ENCODE results near the gene MCUB. TPM values are rescaled to one million over a fixed set of nuclear protein-coding genes. Genes with fewer than 3 reads are reported as not detected.

MCUB gene
- total and polyA plus RNA-seq, 2 of the 13 experiments (the other 11 are each of a cell fraction or from before 2014, with no cell fraction given), result 0.95 to 2.2 TPM

GRCh38 chr4:109562457-109563239 is 2.6 kb downstream of the MCUB start:
- TF ChIP-seq PCBP2 (optimal IDR thresholded peaks at IDR 0.05; ENCODE audit: low read depth, low read length, poor library complexity, severe bottlenecking) (no peak), REL (CRISPR knock-in tag; conservative IDR thresholded peaks at IDR 0.05) (no peak), ZNF496 (CRISPR knock-in tag; IDR thresholded peaks at IDR 0.05; ENCODE audit: insufficient replicate concordance) (no peak), ATF1 (CRISPR knock-in tag; IDR thresholded peaks at IDR 0.05) (no peak), FOXM1 (CRISPR knock-in tag; IDR thresholded peaks at IDR 0.05) (no peak), TCF12 (IDR thresholded peaks at IDR 0.05) (no peak), TCF12 (CRISPR knock-in tag; IDR thresholded peaks at IDR 0.05) (no peak), TEAD3 (CRISPR knock-in tag; optimal IDR thresholded peaks at IDR 0.05; ENCODE audit: borderline replicate concordance) (no peak)
- FAIRE-seq, result no peak
- no peaks in the 10 kb centered on the region for H3K9me3 ChIP-seq (ENCODE audit: low read length)
- no peak overlapping the region for H3K9ac ChIP-seq (ENCODE audit: insufficient read depth, low read depth, low read length)
- H3K79me2 ChIP-seq (ENCODE audit: insufficient read depth, low read length), result no peaks in the 10 kb centered on the region
- no peak overlapping the region for H2AFZ ChIP-seq (ENCODE audit: low read length)
- no TSS peak for BruUV-seq (replicated peaks)
- POLR2A ChIA-PET, result no interaction called here
- CTCF ChIA-PET (ENCODE audit: low intra/inter-chr PET ratio, low total read pairs), result no interaction called here
- no peaks in the 10 kb centered on the region for H3K36me3 ChIP-seq (replicated peaks in 1 of 2; ENCODE audit: control insufficient read depth in 1 of 2, insufficient read depth in 2 of 2, low read length in 2 of 2)
- intact Hi-C loops (cut with micrococcal nuclease; ENCODE audit: unreplicated experiment), result loop anchor here (10.0 kb wide), 3 partner anchors 92 to 242 kb away; partner anchors contain the start of gene CFI
- 83% methylated on average over 6 of the region's 6 CpGs for WGBS (ENCODE audit: low lambda C conversion rate)
- in situ Hi-C loops (cut with HindIII; ENCODE audit: extremely low pct_ligation_motif_present, low pct_unique_long_range_greater_than_20kb), result loop anchor here (25.0 kb wide), 1 partner anchor 250 kb away; the partner anchor contains the start of genes CFI and GAR1
- no peak overlapping the region for H3K4me2 ChIP-seq (ENCODE audit: low read depth, low read length)
- H3K4me1 ChIP-seq (ENCODE audit: insufficient read depth, low read length), result peaks cover 12% of the 10 kb centered on the region
- no peak for ATAC-seq
- no peaks in the 10 kb centered on the region for H4K20me1 ChIP-seq (ENCODE audit: insufficient read depth, low read length)
- no peak for DNase-seq (ENCODE audit: low spot score)
- H3K4me3 ChIP-seq (replicated peaks in 1 of 3; ENCODE audit: insufficient read depth in 1 of 3, low read depth in 2 of 3, low read length in 3 of 3), result no peak overlapping the region
- H3K27me3 ChIP-seq (ENCODE audit: control insufficient read depth in 1 of 2, insufficient read depth in 2 of 2, low read length in 2 of 2), result no peaks in the 10 kb centered on the region
- H3K27ac ChIP-seq (ENCODE audit: extremely low read length, insufficient read depth, low read length), result no peak overlapping the region

- CTCF ChIA-PET (ENCODE audit: low intra/inter-chr PET ratio, low total read pairs), result no interaction called here
- TF ChIP-seq SKI (IDR thresholded peaks at IDR 0.05; ENCODE audit: partially characterized antibody), result no peak
- TF ChIP-seq ZNF333 (CRISPR knock-in tag; IDR thresholded peaks at IDR 0.05; ENCODE audit: borderline replicate concordance), result peak; percentile 63; the same call in 1 of the 2 replicates
- no peak for TF ChIP-seq HOMEZ (CRISPR knock-in tag; IDR thresholded peaks at IDR 0.05; ENCODE audit: low read depth)
- intact Hi-C loops (cut with micrococcal nuclease; ENCODE audit: unreplicated experiment) (loop anchor here (5.0 kb wide), 1 partner anchor 149 kb away; no protein-coding TSS in a partner anchor), in situ Hi-C loops (cut with HindIII; ENCODE audit: extremely low pct_ligation_motif_present, low pct_unique_long_range_greater_than_20kb) (loop anchor here (25.0 kb wide), 1 partner anchor 241 kb away; the partner anchor contains the start of genes CFI and GAR1)
- Histone ChIP-seq H3K4me2 (ENCODE audit: low read depth, low read length) (no peak overlapping the region), H2AFZ (ENCODE audit: low read length) (no peak overlapping the region), H3K27ac (ENCODE audit: extremely low read length, insufficient read depth, low read length) (no peak overlapping the region), H4K20me1 (ENCODE audit: insufficient read depth, low read length) (no peaks in the 10 kb centered on the region), H3K4me3 (replicated peaks in 1 of 3; ENCODE audit: insufficient read depth in 1 of 3, low read depth in 2 of 3, low read length in 3 of 3) (no peak overlapping the region), H3K36me3 (replicated peaks in 1 of 2; ENCODE audit: control insufficient read depth in 1 of 2, insufficient read depth in 2 of 2, low read length in 2 of 2) (no peaks in the 10 kb centered on the region), H3K9ac (ENCODE audit: insufficient read depth, low read depth, low read length) (no peak overlapping the region), H3K9me3 (ENCODE audit: low read length) (no peaks in the 10 kb centered on the region), H3K27me3 (ENCODE audit: control insufficient read depth in 1 of 2, insufficient read depth in 2 of 2, low read length in 2 of 2) (no peaks in the 10 kb centered on the region), H3K4me1 (ENCODE audit: insufficient read depth, low read length) (no peaks in the 10 kb centered on the region), H3K79me2 (ENCODE audit: insufficient read depth, low read length) (no peaks in the 10 kb centered on the region)
- WGBS (ENCODE audit: low lambda C conversion rate), result 21% methylated on average over 3 of the region's 3 CpGs
- POLR2A ChIA-PET, result no interaction called here
- no peak for ATAC-seq
- no TSS peak for BruUV-seq (replicated peaks)
- DNase-seq (ENCODE audit: low spot score), result no peak
- no peak for FAIRE-seq
Observed at GRCh38 chr4:109571494-109571893, 11.4 kb downstream of the MCUB start.
